Measurements from ENCODE around the gene IQSEC1. TPM values are rescaled to one million over a fixed set of nuclear protein-coding genes. Genes with fewer than 3 reads are reported as not detected.

IQSEC1 gene
- total RNA-seq, 4 donors from 2014 or later: 31.9 to 35.8 (median 34.8) TPM

DNA sequence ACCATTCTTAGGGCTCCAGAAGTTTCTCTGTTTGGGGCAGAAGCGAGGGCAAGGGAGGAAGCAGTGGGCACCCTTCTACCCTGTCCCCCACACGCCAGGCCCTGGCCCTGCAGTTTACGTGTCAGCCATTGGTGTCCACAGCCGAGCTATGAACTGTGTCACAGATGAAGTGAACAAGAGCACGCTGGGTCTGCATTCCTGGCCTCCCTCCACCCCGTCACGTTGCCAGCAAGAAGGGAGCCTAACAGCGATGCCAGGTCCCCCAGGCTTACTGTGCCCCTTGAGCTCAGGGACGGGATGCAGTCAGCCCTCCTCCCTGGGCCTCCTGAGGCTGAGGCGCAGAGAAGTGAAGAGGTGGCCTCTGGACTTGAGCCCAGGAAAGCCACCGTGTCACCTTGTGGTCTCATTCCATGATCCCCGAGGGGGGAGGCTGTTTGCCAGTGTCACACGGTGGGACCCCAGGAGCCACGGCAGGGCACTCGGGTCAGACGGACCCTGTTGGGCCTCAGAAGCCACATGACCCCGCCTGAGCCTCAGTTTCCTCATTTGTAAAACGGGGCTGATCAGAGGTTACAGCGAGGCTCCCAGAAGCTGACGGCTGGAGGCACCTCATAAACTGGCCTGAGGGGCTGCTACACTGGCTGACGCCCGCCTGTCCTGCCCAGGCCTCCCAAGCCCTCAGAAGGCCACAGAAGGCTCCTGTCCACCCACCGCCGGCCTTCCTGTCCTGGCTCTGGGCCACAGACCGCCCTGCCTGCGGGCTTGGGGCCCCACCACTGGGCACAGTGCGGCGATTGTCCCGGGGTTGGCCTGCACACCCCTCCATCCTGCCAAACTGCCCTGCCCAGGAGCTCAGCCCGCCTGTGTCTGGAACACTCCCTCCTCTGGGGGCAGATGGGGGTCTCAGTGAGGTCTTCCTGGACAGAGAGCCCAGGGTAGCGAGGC, 18.6 kb downstream of the IQSEC1 start:
- no peak overlapping the region for H3K4me3 ChIP-seq (ENCODE audit: low read depth, poor library complexity, severe bottlenecking)
- intact Hi-C loops (cut with DNase I; ENCODE audit: low total_unique reads): no loop called here
- TF ChIP-seq, protein P1, sequence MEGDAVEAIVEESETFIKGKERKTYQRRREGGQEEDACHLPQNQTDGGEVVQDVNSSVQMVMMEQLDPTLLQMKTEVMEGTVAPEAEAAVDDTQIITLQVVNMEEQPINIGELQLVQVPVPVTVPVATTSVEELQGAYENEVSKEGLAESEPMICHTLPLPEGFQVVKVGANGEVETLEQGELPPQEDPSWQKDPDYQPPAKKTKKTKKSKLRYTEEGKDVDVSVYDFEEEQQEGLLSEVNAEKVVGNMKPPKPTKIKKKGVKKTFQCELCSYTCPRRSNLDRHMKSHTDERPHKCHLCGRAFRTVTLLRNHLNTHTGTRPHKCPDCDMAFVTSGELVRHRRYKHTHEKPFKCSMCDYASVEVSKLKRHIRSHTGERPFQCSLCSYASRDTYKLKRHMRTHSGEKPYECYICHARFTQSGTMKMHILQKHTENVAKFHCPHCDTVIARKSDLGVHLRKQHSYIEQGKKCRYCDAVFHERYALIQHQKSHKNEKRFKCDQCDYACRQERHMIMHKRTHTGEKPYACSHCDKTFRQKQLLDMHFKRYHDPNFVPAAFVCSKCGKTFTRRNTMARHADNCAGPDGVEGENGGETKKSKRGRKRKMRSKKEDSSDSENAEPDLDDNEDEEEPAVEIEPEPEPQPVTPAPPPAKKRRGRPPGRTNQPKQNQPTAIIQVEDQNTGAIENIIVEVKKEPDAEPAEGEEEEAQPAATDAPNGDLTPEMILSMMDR (IDR thresholded peaks at IDR 0.05): no peak
- no peak for TF ChIP-seq POLR2A (IDR thresholded peaks at IDR 0.05)
- no peak for DNase-seq (ENCODE audit: low spot score in 2 of 2)
- WGBS, 2 donors: 85 to 88% methylated on average over 26 to 29 of the region's 31 CpGs

DNA sequence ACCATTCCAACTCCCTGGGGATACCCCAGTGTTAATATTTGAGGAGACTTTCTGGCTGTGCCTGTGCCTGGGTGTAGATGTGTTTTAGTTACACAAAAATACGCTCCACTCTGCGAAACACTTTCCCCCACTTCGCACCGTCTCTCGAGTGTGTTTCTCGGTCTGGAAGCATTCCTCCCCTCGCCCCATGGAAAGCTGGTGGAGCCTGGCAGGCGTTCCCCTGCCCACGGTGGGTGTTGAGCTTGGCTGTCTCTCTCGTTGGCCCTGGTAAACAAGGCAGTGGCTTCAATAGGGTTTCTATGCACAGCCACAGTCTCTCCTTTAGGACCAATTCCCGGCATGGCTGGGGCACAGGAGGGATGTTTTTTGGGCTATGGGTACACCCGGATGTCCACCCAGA, 19.3 kb downstream of the IQSEC1 start:
- intact Hi-C loops (cut with DNase I; ENCODE audit: low total_unique reads): no loop called here
- H3K4me3 ChIP-seq (ENCODE audit: low read depth, poor library complexity, severe bottlenecking): no peak overlapping the region
- TF ChIP-seq, protein P1 (IDR thresholded peaks at IDR 0.05): no peak
- no peak for TF ChIP-seq POLR2A (IDR thresholded peaks at IDR 0.05)
- whole genome bisulfite sequencing, 2 donors: 84 to 87% methylated on average over 12 of the region's 12 CpGs
- no peak for DNase-seq (ENCODE audit: low spot score in 2 of 2)

DNA sequence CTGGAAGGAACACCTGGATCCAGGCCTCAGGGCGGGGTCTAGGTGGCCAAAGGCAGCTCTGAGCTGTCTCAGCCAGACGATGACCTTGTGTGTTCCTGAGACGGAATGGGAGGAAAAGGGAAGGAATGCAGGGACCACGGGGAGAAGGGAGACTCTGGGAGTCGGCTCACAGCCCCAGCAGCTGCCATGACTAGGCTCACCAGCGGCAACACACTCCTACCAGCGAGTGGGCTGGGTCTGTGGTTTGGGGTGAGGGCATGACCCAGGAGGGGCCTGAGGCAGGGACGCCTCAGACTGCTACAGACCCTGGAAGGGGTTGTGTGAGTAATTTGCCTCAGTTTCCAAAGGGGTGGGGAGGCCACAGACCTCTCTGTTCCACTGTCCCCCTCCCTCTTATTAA, 19.8 kb downstream of the IQSEC1 start:
- DNase-seq (ENCODE audit: low spot score in 2 of 2): no peak
- 74% methylated on average over 8 of the region's 8 CpGs for WGBS, 2 donors
- TF ChIP-seq, protein P1 (IDR thresholded peaks at IDR 0.05): no peak
- no peak for TF ChIP-seq POLR2A (IDR thresholded peaks at IDR 0.05)
- intact Hi-C loops (cut with DNase I; ENCODE audit: low total_unique reads): no loop called here
- no peak overlapping the region for H3K4me3 ChIP-seq (ENCODE audit: low read depth, poor library complexity, severe bottlenecking)

DNA sequence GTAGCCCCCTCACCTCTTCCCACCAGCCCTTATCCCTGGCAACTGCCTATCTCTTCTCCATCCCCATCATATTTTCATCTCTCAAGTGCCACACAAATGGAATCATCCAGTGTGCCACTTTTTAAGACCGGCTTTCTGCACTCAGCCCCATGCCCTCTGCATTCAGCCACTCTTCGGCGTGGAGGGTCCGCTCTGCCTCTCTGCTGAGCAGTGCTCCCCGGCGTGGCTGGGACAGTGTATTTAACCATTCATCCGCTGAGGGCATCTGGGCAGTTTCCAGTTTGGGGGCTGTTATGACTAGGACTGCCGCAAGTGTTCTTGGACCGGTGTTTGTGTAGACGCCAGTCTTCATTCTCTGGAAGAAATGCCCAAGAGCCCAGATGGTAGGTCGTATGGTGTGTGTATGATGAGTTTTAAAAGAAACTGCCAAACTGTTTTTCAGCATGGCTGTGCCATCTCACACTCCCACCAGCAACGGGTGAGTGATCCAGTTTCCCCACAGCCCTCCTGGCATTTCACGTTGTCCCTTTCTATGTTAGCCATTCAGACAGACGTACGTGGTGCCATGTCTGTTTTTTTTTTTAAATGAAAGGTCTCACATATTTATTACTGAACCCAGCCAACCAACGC, 20.9 kb downstream of the IQSEC1 start:
- WGBS, 2 donors: 89 to 93% methylated on average over 16 of the region's 16 CpGs
- no peak for DNase-seq (ENCODE audit: low spot score in 2 of 2)
- intact Hi-C loops (cut with DNase I; ENCODE audit: low total_unique reads): no loop called here
- H3K4me3 ChIP-seq (ENCODE audit: low read depth, poor library complexity, severe bottlenecking): no peak overlapping the region
- TF ChIP-seq, protein P1 (IDR thresholded peaks at IDR 0.05): no peak
- TF ChIP-seq POLR2A (IDR thresholded peaks at IDR 0.05): no peak

DNA sequence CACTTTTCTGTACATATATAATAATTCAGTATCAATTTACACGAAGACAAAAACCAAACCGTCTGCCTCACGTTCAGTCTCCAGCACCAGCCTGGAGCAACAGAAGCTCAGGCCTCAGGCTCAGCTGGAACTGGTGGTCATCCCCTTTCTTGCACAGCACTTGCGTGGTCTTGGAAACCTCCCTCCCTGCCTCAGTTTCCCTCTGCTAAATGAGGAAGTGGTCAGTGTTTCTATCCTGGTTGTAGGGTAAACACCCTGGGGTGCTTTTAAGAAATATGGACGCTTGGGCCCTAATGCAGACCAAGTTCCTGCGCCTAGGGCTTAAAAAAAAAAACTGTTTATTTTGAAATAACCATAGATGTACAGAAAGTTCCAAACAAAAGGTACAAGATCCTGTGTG, 21.6 kb downstream of the IQSEC1 start:
- intact Hi-C loops (cut with DNase I; ENCODE audit: low total_unique reads): no loop called here
- no peak overlapping the region for H3K4me3 ChIP-seq (ENCODE audit: low read depth, poor library complexity, severe bottlenecking)
- WGBS, 2 donors: 79 to 80% methylated on average over 6 of the region's 6 CpGs
- TF ChIP-seq POLR2A (IDR thresholded peaks at IDR 0.05): no peak
- TF ChIP-seq, protein P1 (IDR thresholded peaks at IDR 0.05): no peak
- no peak for DNase-seq (ENCODE audit: low spot score in 2 of 2)

Data from lower leg skin (tissue), 4 donors.